Right lobe of liver (tissue), 6 donors: Measurements from ENCODE around the gene FRMD3. TPM values are rescaled to one million over a fixed set of nuclear protein-coding genes. Genes with fewer than 3 reads are reported as not detected.

Source experiments
- ATAC-seq, 4 donors: fragments of 200-7000 bp; cut with Tn5 transposase; one replicate each; pipeline ENCODE4 v1.9.1; 2020; ENCODE audit warnings: mild to moderate bottlenecking in 4 of 4, moderate library complexity in 4 of 4
- DNase-seq, 3 donors: peaks; one replicate each; pipeline ENCODE4 v3.0.0-alpha.2; 2020
- H3K27ac ChIP-seq, 3 donors: fragments of 200-600 bp; one replicate each; pipeline ENCODE4 v1.8.0; 2022
- H3K27me3 ChIP-seq, 2 donors: fragments of 200-600 bp; one replicate each; pipeline ENCODE4 v1.8.0; 2022
- H3K36me3 ChIP-seq, 4 donors: fragments of 200-600 bp; sonication (generic) in 1 of 4; one replicate each; pipeline versions ENCODE4 v1.5.1 to v1.8.0; 2017 to 2022; ENCODE audit warnings: control low read depth in 1 of 4
- H3K4me1 ChIP-seq, 4 donors: fragments of 200-600 bp; sonication (generic) in 1 of 4; one replicate each; pipeline versions ENCODE4 v1.5.1 to v1.8.0; 2017 to 2022; ENCODE audit warnings: control low read depth in 1 of 4
- H3K4me3 ChIP-seq, 3 donors: fragments of 200-600 bp; one replicate each; pipeline ENCODE4 v1.8.0; 2022
- H3K9me3 ChIP-seq, 4 donors: fragments of 200-600 bp; sonication (generic) in 1 of 4; one replicate each; pipeline versions ENCODE4 v1.5.1 to v1.8.0; 2017 to 2022; ENCODE audit warnings: control low read depth in 1 of 4
- CTCF ChIP-seq, 4 donors: fragments of 200-600 bp in 3 of 4; fragments of 450-650 bp in 1 of 4; IDR thresholded peaks; one replicate each; pipeline versions ENCODE4 v1.5.1 to v1.8.0; 2016 to 2022; ENCODE audit warnings: antibody characterized with exemption in 4 of 4, mild to moderate bottlenecking in 2 of 4
- POLR2A ChIP-seq: fragments of 450-650 bp; IDR thresholded peaks from one replicate; pipeline ENCODE4 v1.6.1; 2017; ENCODE audit warnings: antibody characterized with exemption, mild to moderate bottlenecking
- whole genome bisulfite sequencing: methylation state at CpG from one replicate; pipeline ENCODE4 v1.1.6; 2018; ENCODE audit warnings: low coverage, low lambda C conversion rate; ENCODE audit not compliant: insufficient coverage; ENCODE audit errors: missing lambda C conversion rate; 5-methylcytosine and 5-hydroxymethylcytosine counted together
- intact Hi-C, 2 donors: fragments of 100-400 bp; cut with DNase I; formaldehyde crosslinking; loops; one replicate each; pipeline versions ENCODE4 v1.11.2 to v1.14.1; 2022
- total RNA-seq, 6 experiments: library from RNA; depleted of rRNA in 2 of 6; stranded (reverse); fragments of >200 nt in 2 of 6; fragmentation: NEBNext Ultra II Directional in 3 of 6; extraction: Animal tissue kit (Norgen Biotek cat#: 25700) in 3 of 6; gene quantifications; one replicate each; pipeline versions ENCODE4 v1.1.0 to v1.2.4, GENCODE V29; 2016 to 2023
- donor health status: DM: no; HTN: yes; CAD: no.
- donor health status: DM: no; HTN: no; CAD: no.
- donor health status: DM: no; HTN: no; CAD: no.
- donor health status: DM: no; HTN: yes; CAD: no.
- donor health status: DM: no; HTN: yes; CAD: no.

FRMD3 gene
- total RNA-seq, 6 experiments from 2014 or later = 0.28 to 0.88 (median 0.34) TPM

GRCh38 chr9:83287021-83287420 lies 251.2 kb downstream of the FRMD3 start:
- intact Hi-C loops = no loop called here
- no peaks in the 10 kb centered on the region for H3K4me1 ChIP-seq
- 50% methylated on average over 1 of the region's 1 CpG for WGBS
- TF ChIP-seq POLR2A = no peak
- no peak for TF ChIP-seq CTCF (IDR thresholded peaks at IDR 0.05)
- H3K27me3 ChIP-seq = no peaks in the 10 kb centered on the region
- no peak for ATAC-seq
- no peak overlapping the region for H3K27ac ChIP-seq
- H3K9me3 ChIP-seq = no peaks in the 10 kb centered on the region
- H3K36me3 ChIP-seq = no peaks in the 10 kb centered on the region
- no peak overlapping the region for H3K4me3 ChIP-seq
- no peak for DNase-seq

GRCh38 chr9:83285445-83286225 lies 252.6 kb downstream of the FRMD3 start:
- DNase-seq (no peak), ATAC-seq (no peak)
- intact Hi-C loops = no loop called here
- Histone ChIP-seq H3K27ac (no peak overlapping the region), H3K27me3 (no peaks in the 10 kb centered on the region), H3K4me1 (no peaks in the 10 kb centered on the region), H3K4me3 (no peak overlapping the region), H3K9me3 (no peaks in the 10 kb centered on the region), H3K36me3 (no peaks in the 10 kb centered on the region)
- 58% methylated on average over 2 of the region's 3 CpGs for WGBS
- no peak for TF ChIP-seq POLR2A
- TF ChIP-seq CTCF (IDR thresholded peaks at IDR 0.05) = no peak

GRCh38 chr9:83284746-83285145 lies 253.5 kb downstream of the FRMD3 start:
- Histone ChIP-seq H3K4me3 (no peak overlapping the region), H3K27ac (no peak overlapping the region), H3K36me3 (no peaks in the 10 kb centered on the region), H3K27me3 (no peaks in the 10 kb centered on the region), H3K9me3 (no peaks in the 10 kb centered on the region), H3K4me1 (no peaks in the 10 kb centered on the region)
- no peak for DNase-seq
- intact Hi-C loops = no loop called here
- TF ChIP-seq POLR2A (no peak), CTCF (IDR thresholded peaks at IDR 0.05) (no peak)
- 79% methylated on average over 4 of the region's 5 CpGs for WGBS
- no peak for ATAC-seq

- no peak for DNase-seq
- Histone ChIP-seq H3K27ac (no peak overlapping the region), H3K27me3 (no peaks in the 10 kb centered on the region), H3K4me1 (no peaks in the 10 kb centered on the region), H3K9me3 (no peaks in the 10 kb centered on the region), H3K36me3 (no peaks in the 10 kb centered on the region), H3K4me3 (no peak overlapping the region)
- 87% methylated on average over 2 of the region's 2 CpGs for WGBS
- no peak for ATAC-seq
- intact Hi-C loops = no loop called here
- TF ChIP-seq CTCF (IDR thresholded peaks at IDR 0.05) = no peak
- no peak for TF ChIP-seq POLR2A
Observed at GRCh38 chr9:83283528-83283927, 254.7 kb downstream of the FRMD3 start.
